Natural killer cell (primary cell): ENCODE measurements around the gene ADAMTS3. TPM values are rescaled to one million over a fixed set of nuclear protein-coding genes. Genes with fewer than 3 reads are reported as not detected.

Experiments used
- ATAC-seq, 3 donors: fragments of 150-1000 bp in 2 of 3; fragments of 200-7000 bp in 1 of 3; cut with Tn5 transposase; 1 replicate in 1 of 3; 2 replicates in 2 of 3; pipeline ENCODE4 v1.10.0; 2021; ENCODE audit warnings: mild to moderate bottlenecking in 2 of 3, moderate library complexity in 2 of 3
- DNase-seq, 2 donors: peaks; one replicate each; pipeline versions ENCODE4 v3.0.0 to v3.0.0-alpha.2; 2013 to 2021; ENCODE audit warnings: mixed read lengths in 1 of 2
- H3K27ac ChIP-seq: one replicate; pipeline ENCODE4 v1.5.1; 2013; ENCODE audit warnings: mild to moderate bottlenecking, low read length
- H3K27me3 ChIP-seq: one replicate; pipeline ENCODE4 v1.6.1; 2013; ENCODE audit warnings: low read length; ENCODE audit not compliant: control insufficient read depth, insufficient read depth
- H3K36me3 ChIP-seq: one replicate; pipeline ENCODE4 v1.6.1; 2013; ENCODE audit warnings: low read length; ENCODE audit not compliant: control insufficient read depth, insufficient read depth
- H3K4me1 ChIP-seq: one replicate; pipeline ENCODE4 v1.6.1; 2013; ENCODE audit warnings: low read length; ENCODE audit not compliant: control insufficient read depth, insufficient read depth
- H3K4me3 ChIP-seq: one replicate; pipeline ENCODE4 v1.5.1; 2013; ENCODE audit warnings: low read length
- H3K9me3 ChIP-seq: one replicate; pipeline ENCODE4 v1.6.1; 2013; ENCODE audit warnings: low read length; ENCODE audit not compliant: control insufficient read depth, insufficient read depth
- H3K27ac Mint-ChIP-seq, 2 donors: one replicate each; pipeline ENCODE4 v1.8.0; 2022; ENCODE audit warnings: mild to moderate bottlenecking in 2 of 2, mixed read lengths in 2 of 2, moderate library complexity in 1 of 2
- H3K27me3 Mint-ChIP-seq, 2 donors: one replicate each; pipeline ENCODE4 v1.8.0; 2022; ENCODE audit warnings: low read depth in 2 of 2, mixed read lengths in 2 of 2
- H3K36me3 Mint-ChIP-seq: one replicate; pipeline ENCODE4 v1.8.0; 2022; ENCODE audit warnings: mixed read lengths
- H3K4me1 Mint-ChIP-seq, 2 donors: one replicate each; pipeline ENCODE4 v1.8.0; 2022; ENCODE audit warnings: mixed read lengths in 2 of 2
- H3K4me3 Mint-ChIP-seq: one replicate; pipeline ENCODE4 v1.8.0; 2022; ENCODE audit warnings: mild to moderate bottlenecking, moderate library complexity, mixed read lengths
- H3K9me3 Mint-ChIP-seq, 2 donors: one replicate each; pipeline ENCODE4 v1.8.0; 2022; ENCODE audit warnings: mixed read lengths in 2 of 2
- WGBS: methylation state at CpG from one replicate; pipeline ENCODE4 v1.1.7; 2013; ENCODE audit warnings: missing lambda C conversion rate; ENCODE audit not compliant: insufficient coverage; 5-methylcytosine and 5-hydroxymethylcytosine counted together
- intact Hi-C: fragments of 100-400 bp; cut with micrococcal nuclease; formaldehyde crosslinking; loops from one replicate; pipeline ENCODE4 v1.14.2; 2022
- total RNA-seq, 4 donors: library from RNA; stranded (reverse); fragments of 120-200 nt in 1 of 4; gene quantifications; one replicate each; pipeline versions ENCODE4 v1.2.3 to v1.2.4, GENCODE V29; 2013 to 2022
- TF ChIP-seq, protein P1 (sequence below): fragments of 200-600 bp; IDR thresholded peaks from one replicate; pipeline ENCODE4 v1.8.0; 2022; ENCODE audit warnings: antibody characterized with exemption

Gene ADAMTS3
- total RNA-seq, 3 donors from 2014 or later (not counting 1 experiment from before 2014, with no cell fraction given): 0.30 TPM; not detected in 2

GRCh38 chr4:72352711-72353110, 216.3 kb downstream of the ADAMTS3 start:
- H3K27me3 Mint-ChIP-seq: peaks cover 0 to 2% of the 10 kb centered on the region in 2 donors
- Histone ChIP-seq H3K27me3 (no peaks in the 10 kb centered on the region), H3K27ac (no peak overlapping the region), H3K36me3 (no peaks in the 10 kb centered on the region), H3K9me3 (no peaks in the 10 kb centered on the region), H3K4me3 (no peak overlapping the region), H3K4me1 (no peaks in the 10 kb centered on the region)
- TF ChIP-seq, protein P1, sequence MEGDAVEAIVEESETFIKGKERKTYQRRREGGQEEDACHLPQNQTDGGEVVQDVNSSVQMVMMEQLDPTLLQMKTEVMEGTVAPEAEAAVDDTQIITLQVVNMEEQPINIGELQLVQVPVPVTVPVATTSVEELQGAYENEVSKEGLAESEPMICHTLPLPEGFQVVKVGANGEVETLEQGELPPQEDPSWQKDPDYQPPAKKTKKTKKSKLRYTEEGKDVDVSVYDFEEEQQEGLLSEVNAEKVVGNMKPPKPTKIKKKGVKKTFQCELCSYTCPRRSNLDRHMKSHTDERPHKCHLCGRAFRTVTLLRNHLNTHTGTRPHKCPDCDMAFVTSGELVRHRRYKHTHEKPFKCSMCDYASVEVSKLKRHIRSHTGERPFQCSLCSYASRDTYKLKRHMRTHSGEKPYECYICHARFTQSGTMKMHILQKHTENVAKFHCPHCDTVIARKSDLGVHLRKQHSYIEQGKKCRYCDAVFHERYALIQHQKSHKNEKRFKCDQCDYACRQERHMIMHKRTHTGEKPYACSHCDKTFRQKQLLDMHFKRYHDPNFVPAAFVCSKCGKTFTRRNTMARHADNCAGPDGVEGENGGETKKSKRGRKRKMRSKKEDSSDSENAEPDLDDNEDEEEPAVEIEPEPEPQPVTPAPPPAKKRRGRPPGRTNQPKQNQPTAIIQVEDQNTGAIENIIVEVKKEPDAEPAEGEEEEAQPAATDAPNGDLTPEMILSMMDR: no peak
- WGBS: 87% methylated on average over 4 of the region's 4 CpGs
- intact Hi-C loops: no loop called here
- DNase-seq (no peak), ATAC-seq (no peak)
- H3K4me3 Mint-ChIP-seq: no peak overlapping the region
- no peak overlapping the region for H3K27ac Mint-ChIP-seq
- no peaks in the 10 kb centered on the region for H3K4me1 Mint-ChIP-seq
- no peaks in the 10 kb centered on the region for H3K36me3 Mint-ChIP-seq
- peaks cover 0 to 2% of the 10 kb centered on the region in 2 donors for H3K9me3 Mint-ChIP-seq

GRCh38 chr4:72351521-72351920, 217.5 kb downstream of the ADAMTS3 start:
- Mint-ChIP-seq H3K4me1 (no peaks in the 10 kb centered on the region), H3K9me3 (peaks cover 0 to 2% of the 10 kb centered on the region in 2 donors), H3K27ac (no peak overlapping the region), H3K27me3 (peaks cover 0 to 2% of the 10 kb centered on the region in 2 donors), H3K4me3 (no peak overlapping the region), H3K36me3 (no peaks in the 10 kb centered on the region)
- Histone ChIP-seq H3K4me1 (no peaks in the 10 kb centered on the region), H3K9me3 (no peaks in the 10 kb centered on the region), H3K4me3 (no peak overlapping the region), H3K27ac (no peak overlapping the region), H3K36me3 (no peaks in the 10 kb centered on the region), H3K27me3 (no peaks in the 10 kb centered on the region)
- intact Hi-C loops: no loop called here
- 86% methylated on average over 1 of the region's 2 CpGs for whole genome bisulfite sequencing
- DNase-seq: no peak
- no peak for ATAC-seq
- TF ChIP-seq, protein P1: no peak

GRCh38 chr4:72348701-72349100, 220.3 kb downstream of the ADAMTS3 start:
- TF ChIP-seq, protein P1: no peak
- H3K9me3 Mint-ChIP-seq: peaks cover 0 to 2% of the 10 kb centered on the region in 2 donors
- H3K4me3 Mint-ChIP-seq: no peak overlapping the region
- Histone ChIP-seq H3K9me3 (no peaks in the 10 kb centered on the region), H3K27ac (no peak overlapping the region), H3K27me3 (no peaks in the 10 kb centered on the region), H3K4me3 (no peak overlapping the region), H3K4me1 (no peaks in the 10 kb centered on the region), H3K36me3 (no peaks in the 10 kb centered on the region)
- H3K36me3 Mint-ChIP-seq: no peaks in the 10 kb centered on the region
- intact Hi-C loops: no loop called here
- DNase-seq: no peak
- peaks cover 0 to 2% of the 10 kb centered on the region in 2 donors for H3K27me3 Mint-ChIP-seq
- ATAC-seq: no peak
- no peak overlapping the region for H3K27ac Mint-ChIP-seq
- no peaks in the 10 kb centered on the region for H3K4me1 Mint-ChIP-seq

DNA sequence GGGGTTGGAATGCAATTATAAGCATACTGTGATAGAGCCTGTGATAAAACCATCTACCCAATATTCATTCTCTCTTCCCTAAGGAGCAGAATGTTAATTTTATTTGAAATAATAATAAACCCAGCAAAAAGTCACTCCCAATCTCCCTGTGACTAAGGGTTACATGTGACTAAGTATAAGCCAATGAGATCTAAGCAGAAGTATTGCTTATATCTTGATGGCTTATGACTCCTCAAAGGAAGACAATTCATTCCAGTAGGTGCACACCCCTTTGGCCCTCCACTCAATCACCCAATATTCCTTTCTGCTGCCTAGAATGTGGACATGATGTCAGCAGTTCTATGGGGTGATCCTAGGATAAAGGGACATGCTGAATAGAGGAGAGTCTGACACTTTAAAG, 224.6 kb downstream of the ADAMTS3 start:
- H3K4me1 ChIP-seq: no peaks in the 10 kb centered on the region
- no peak for ATAC-seq
- H3K27me3 Mint-ChIP-seq: peaks cover 0 to 2% of the 10 kb centered on the region in 2 donors
- H3K4me1 Mint-ChIP-seq: no peaks in the 10 kb centered on the region
- intact Hi-C loops: no loop called here
- H3K27me3 ChIP-seq: no peaks in the 10 kb centered on the region
- H3K4me3 ChIP-seq: no peak overlapping the region
- H3K27ac Mint-ChIP-seq: no peak overlapping the region
- H3K9me3 ChIP-seq: no peaks in the 10 kb centered on the region
- H3K36me3 Mint-ChIP-seq: no peaks in the 10 kb centered on the region
- H3K9me3 Mint-ChIP-seq: no peaks in the 10 kb centered on the region
- no peaks in the 10 kb centered on the region for H3K36me3 ChIP-seq
- TF ChIP-seq, protein P1: no peak
- H3K4me3 Mint-ChIP-seq: no peak overlapping the region
- DNase-seq: no peak
- no peak overlapping the region for H3K27ac ChIP-seq
